Body of pancreas (tissue), 4 donors: ENCODE measurements around the gene STPG1.

ENCODE experiments used
- POLR2A ChIP-seq, 3 donors: fragments of 450-650 bp; IDR thresholded peaks; one replicate each; pipeline ENCODE4 v1.6.1; 2016; ENCODE audit warnings: antibody characterized with exemption in 3 of 3, mild to moderate bottlenecking in 2 of 3
- TF ChIP-seq, protein P1 (sequence below), 7 experiments: fragments of 450-650 bp in 4 of 7; fragments of 200-600 bp in 3 of 7; sonication (generic) in 3 of 7; IDR thresholded peaks; one replicate each; pipeline ENCODE4 v1.5.1; 2016 to 2019; ENCODE audit warnings: antibody characterized with exemption in 7 of 7

DNA sequence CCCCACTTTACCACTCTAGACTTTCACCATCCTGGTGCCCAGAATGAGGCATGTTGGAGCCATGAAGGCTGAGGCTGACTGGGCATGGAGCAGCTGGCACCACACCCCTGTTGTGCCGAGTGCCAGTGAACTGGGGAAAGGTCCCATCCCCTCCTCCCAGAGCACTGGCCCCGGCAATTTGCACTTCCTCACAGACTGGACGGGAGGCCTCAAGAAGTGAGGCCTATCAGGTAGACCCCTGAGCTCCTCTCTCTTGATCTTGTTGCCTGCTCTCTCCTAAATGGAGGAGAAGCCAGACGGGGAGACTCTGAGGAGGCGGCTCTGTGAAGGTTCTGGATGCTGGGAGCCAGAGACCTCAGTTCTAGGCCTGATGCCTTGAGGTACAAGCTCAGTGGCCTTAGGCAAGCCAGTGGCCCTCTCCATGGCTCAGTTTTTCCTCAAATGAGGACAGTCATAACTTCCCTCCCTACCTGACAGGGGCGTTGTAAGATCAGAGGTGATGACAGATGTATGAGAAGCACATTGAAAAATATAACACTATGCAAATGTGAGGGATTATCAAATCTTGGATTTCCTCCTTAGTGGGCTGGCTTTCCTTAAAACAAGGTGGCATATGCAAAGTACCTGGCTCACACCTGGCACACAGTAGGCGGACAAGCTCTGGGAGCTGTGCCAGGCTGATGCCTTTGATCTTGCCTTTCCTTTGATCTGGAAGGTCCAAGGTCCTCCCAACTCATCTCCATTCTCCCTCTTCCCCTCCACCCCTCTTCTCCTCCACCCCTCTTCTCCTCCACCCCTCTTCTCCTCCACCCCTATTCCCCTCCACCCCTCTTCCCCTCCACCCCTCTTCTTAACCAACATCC lies 87.8 kb downstream of the STPG1 start:
- TF ChIP-seq, protein P1, sequence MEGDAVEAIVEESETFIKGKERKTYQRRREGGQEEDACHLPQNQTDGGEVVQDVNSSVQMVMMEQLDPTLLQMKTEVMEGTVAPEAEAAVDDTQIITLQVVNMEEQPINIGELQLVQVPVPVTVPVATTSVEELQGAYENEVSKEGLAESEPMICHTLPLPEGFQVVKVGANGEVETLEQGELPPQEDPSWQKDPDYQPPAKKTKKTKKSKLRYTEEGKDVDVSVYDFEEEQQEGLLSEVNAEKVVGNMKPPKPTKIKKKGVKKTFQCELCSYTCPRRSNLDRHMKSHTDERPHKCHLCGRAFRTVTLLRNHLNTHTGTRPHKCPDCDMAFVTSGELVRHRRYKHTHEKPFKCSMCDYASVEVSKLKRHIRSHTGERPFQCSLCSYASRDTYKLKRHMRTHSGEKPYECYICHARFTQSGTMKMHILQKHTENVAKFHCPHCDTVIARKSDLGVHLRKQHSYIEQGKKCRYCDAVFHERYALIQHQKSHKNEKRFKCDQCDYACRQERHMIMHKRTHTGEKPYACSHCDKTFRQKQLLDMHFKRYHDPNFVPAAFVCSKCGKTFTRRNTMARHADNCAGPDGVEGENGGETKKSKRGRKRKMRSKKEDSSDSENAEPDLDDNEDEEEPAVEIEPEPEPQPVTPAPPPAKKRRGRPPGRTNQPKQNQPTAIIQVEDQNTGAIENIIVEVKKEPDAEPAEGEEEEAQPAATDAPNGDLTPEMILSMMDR (IDR thresholded peaks at IDR 0.05), result no peak
- TF ChIP-seq POLR2A (IDR thresholded peaks at IDR 0.05), result no peak
